Peyer's patch (tissue), 4 donors: Measurements from ENCODE around the gene ZSCAN10. TPM values are rescaled to one million over a fixed set of nuclear protein-coding genes. Genes with fewer than 3 reads are reported as not detected.

Experiments
- DNase-seq, 3 donors: peaks; one replicate each; pipeline ENCODE4 v3.0.0-alpha.2; 2017 to 2019
- H3K27ac ChIP-seq, 4 donors: fragments of 200-600 bp; sonication (generic); one replicate each; pipeline ENCODE4 v1.5.1; 2016 to 2019
- H3K27me3 ChIP-seq, 2 donors: fragments of 200-600 bp; sonication (generic); one replicate each; pipeline ENCODE4 v1.5.1; 2019
- H3K36me3 ChIP-seq, 3 donors: fragments of 200-600 bp; sonication (generic); one replicate each; pipeline ENCODE4 v1.5.1; 2016 to 2019
- H3K4me1 ChIP-seq, 4 donors: fragments of 200-600 bp; sonication (generic); one replicate each; pipeline ENCODE4 v1.5.1; 2016 to 2019
- H3K4me3 ChIP-seq, 4 donors: fragments of 200-600 bp; sonication (generic); 1 replicate in 3 of 4; 2 replicates in 1 of 4; pipeline ENCODE4 v1.5.1; 2016 to 2019; ENCODE audit warnings: mild to moderate bottlenecking in 1 of 4
- H3K9me3 ChIP-seq, 4 donors: fragments of 200-600 bp; sonication (generic); one replicate each; pipeline ENCODE4 v1.5.1; 2016 to 2019; ENCODE audit warnings: mild to moderate bottlenecking in 1 of 4
- POLR2A ChIP-seq, 2 donors: fragments of 450-650 bp; IDR thresholded peaks; one replicate each; pipeline ENCODE4 v1.5.1; 2017; ENCODE audit warnings: antibody characterized with exemption in 2 of 2, mild to moderate bottlenecking in 2 of 2, moderate library complexity in 2 of 2
- total RNA-seq, 4 donors: library from RNA; depleted of rRNA; stranded (reverse); fragments of >200 nt; gene quantifications; one replicate each; pipeline ENCODE4 v1.1.0, GENCODE V29; 2016
- TF ChIP-seq, protein P1 (sequence below), 6 experiments: fragments of 450-650 bp in 4 of 6; fragments of 200-600 bp in 2 of 6; sonication (generic) in 1 of 6; IDR thresholded peaks; one replicate each; pipeline ENCODE4 v1.5.1; 2017 to 2019; ENCODE audit warnings: antibody characterized with exemption in 6 of 6, mild to moderate bottlenecking in 3 of 6, moderate library complexity in 1 of 6

Gene ZSCAN10
- total RNA-seq, 4 donors from 2014 or later = not detected

DNA sequence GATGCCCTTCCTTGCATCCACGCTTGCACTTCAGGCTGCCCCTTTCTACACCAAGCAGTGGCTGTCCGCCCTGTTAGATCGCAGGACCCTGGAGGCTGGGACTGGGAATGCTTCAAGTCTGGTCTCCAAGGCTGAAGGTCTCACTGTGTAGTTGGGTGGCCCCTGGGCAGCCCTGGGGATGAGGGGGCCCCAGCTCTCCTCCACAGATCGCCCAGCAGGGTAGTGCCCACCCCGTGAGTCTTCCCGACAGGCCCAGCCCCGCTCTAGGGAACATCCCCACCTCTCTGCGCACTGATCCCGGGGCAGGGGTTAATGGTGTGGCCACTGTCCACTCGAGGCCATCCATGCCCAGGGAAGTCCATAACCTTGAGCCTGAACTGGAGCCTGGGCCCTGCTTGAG lies 46.1 kb upstream of the ZSCAN10 start:
- peaks cover 0 to 28% (median 0%) of the 10 kb centered on the region in 3 donors for H3K36me3 ChIP-seq
- H3K4me3 ChIP-seq = peak overlapping the region in 1 of 4 donors; percentile 46
- peaks cover 0 to 20% (median 1%) of the 10 kb centered on the region in 4 donors for H3K4me1 ChIP-seq
- DNase-seq = no peak
- H3K9me3 ChIP-seq = no peaks in the 10 kb centered on the region
- H3K27ac ChIP-seq = no peak overlapping the region
- H3K27me3 ChIP-seq = no peaks in the 10 kb centered on the region
- TF ChIP-seq, protein P1, sequence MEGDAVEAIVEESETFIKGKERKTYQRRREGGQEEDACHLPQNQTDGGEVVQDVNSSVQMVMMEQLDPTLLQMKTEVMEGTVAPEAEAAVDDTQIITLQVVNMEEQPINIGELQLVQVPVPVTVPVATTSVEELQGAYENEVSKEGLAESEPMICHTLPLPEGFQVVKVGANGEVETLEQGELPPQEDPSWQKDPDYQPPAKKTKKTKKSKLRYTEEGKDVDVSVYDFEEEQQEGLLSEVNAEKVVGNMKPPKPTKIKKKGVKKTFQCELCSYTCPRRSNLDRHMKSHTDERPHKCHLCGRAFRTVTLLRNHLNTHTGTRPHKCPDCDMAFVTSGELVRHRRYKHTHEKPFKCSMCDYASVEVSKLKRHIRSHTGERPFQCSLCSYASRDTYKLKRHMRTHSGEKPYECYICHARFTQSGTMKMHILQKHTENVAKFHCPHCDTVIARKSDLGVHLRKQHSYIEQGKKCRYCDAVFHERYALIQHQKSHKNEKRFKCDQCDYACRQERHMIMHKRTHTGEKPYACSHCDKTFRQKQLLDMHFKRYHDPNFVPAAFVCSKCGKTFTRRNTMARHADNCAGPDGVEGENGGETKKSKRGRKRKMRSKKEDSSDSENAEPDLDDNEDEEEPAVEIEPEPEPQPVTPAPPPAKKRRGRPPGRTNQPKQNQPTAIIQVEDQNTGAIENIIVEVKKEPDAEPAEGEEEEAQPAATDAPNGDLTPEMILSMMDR (IDR thresholded peaks at IDR 0.05) = no peak
- TF ChIP-seq POLR2A (IDR thresholded peaks at IDR 0.05) = no peak

DNA sequence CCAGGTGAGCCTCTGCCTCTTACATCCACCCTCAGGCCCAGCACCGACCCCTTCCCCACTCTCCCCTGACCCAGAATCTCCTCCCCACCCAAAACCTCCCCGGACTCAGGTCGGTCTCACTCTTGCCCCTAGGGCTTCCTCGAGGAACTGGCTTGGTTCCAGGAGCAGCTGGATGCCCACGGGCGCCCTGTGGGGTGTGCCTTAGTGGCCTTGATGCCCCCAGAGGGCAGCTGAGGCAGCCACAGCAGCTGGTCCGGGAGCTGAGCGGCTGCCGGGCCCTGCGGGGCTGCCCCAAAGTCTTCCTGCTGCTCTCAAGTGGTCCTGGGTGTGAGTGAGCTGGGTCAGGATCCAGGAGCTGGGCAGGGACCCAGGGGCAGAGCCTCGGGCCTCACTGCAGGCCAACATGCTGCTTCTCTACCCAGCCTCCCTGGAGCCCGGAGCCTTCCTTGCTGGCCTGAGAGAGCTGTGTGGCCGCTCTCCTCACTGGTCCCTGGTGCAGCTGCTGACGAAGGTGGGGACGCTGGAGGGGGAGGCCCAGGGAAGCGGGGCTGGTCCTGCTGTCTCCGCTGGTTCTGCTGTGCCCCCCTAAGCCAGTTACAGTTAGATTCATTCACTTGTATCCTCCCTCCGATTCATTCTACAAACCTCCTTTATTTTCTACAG lies 45.4 kb upstream of the ZSCAN10 start:
- Histone ChIP-seq H3K9me3 (no peaks in the 10 kb centered on the region), H3K27me3 (no peaks in the 10 kb centered on the region), H3K27ac (peak overlapping the region in 3 of 4 donors; percentile 74 to 97 (median 90)), H3K4me3 (peak overlapping the region in 3 of 4 donors; percentile 10 to 52 (median 46)), H3K36me3 (peaks cover 0 to 32% (median 0%) of the 10 kb centered on the region in 3 donors), H3K4me1 (peaks cover 0 to 20% (median 1%) of the 10 kb centered on the region in 4 donors)
- DNase-seq = no peak
- peak in 1 of 2 donors; percentile 42 for TF ChIP-seq POLR2A (IDR thresholded peaks at IDR 0.05)
- TF ChIP-seq, protein P1 (IDR thresholded peaks at IDR 0.05) = no peak

DNA sequence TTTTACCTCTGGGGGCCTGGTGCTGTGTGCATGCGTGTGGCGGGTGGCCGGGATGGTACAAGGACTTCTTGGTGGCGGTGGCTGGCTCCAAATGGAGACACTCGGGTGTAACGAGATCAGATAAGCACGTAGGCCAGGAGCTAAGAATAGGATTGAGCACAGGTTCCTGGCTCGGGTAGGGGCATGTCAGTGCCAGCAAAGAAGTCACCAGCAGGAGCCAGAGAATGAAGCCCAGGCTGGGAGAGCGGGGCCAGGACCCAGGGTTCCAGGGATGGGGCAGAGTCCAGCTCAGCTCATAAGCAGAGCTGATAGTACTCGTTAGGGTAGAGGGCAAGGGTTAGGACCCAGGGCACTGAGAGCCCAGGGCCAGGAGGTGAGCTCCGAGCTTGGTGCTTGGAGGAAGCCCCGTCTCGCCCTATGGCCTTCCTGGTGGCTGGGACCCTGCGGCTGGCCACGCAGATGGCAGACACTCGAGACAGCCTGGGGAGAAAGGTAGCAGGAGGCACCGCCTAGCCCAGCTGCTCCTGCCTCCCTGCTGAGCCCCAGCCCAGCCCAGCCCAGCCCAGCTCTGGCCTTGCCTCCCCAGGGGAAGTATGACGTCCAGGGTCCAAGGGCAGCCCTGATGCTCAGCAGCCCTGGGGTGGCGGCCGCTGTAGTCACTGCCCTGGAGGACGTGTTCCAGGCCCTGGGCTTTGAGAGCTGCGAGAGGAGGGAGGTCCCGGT lies 44.7 kb upstream of the ZSCAN10 start:
- H3K4me1 ChIP-seq = peaks cover 0 to 20% (median 1%) of the 10 kb centered on the region in 4 donors
- peaks cover 0 to 38% (median 0%) of the 10 kb centered on the region in 3 donors for H3K36me3 ChIP-seq
- peak overlapping the region in 3 of 4 donors; percentile 74 to 97 (median 90) for H3K27ac ChIP-seq
- DNase-seq = peak in 2 of 3 donors; percentile 83 to 89
- TF ChIP-seq, protein P1 (IDR thresholded peaks at IDR 0.05) = peak in 2 of 6 experiments; percentile 11 to 29
- peak; percentile 73 to 78 for TF ChIP-seq POLR2A (IDR thresholded peaks at IDR 0.05)
- H3K27me3 ChIP-seq = no peaks in the 10 kb centered on the region
- peak overlapping the region in 3 of 4 donors; percentile 10 to 52 (median 46) for H3K4me3 ChIP-seq
- no peaks in the 10 kb centered on the region for H3K9me3 ChIP-seq

DNA sequence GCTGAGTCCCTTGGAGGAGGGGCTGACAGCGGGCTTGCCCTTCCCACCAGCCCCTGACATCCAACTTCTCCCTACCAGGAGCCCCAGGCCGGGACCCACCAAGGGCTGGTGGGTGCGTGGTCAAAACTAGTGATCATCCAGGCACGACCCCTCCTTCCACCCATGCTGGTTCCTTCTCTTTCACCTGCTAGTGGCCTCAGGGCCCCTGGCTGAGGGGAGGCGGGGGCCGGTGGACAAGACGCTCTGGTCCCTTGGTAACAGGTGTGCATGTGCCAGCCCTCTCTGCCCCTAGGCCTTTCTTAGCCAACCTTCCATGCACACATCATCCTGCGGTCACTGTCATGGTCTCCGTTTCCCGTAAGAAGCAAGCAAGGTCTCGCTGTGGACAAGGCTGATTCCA lies 44.1 kb upstream of the ZSCAN10 start:
- TF ChIP-seq POLR2A (IDR thresholded peaks at IDR 0.05) = no peak
- TF ChIP-seq, protein P1 (IDR thresholded peaks at IDR 0.05) = no peak
- Histone ChIP-seq H3K27ac (peak overlapping the region in 3 of 4 donors; percentile 74 to 97 (median 90)), H3K4me3 (peak overlapping the region in 1 of 4 donors; percentile 52), H3K27me3 (no peaks in the 10 kb centered on the region), H3K9me3 (no peaks in the 10 kb centered on the region), H3K36me3 (peaks cover 0 to 44% (median 0%) of the 10 kb centered on the region in 3 donors), H3K4me1 (peaks cover 0 to 20% (median 1%) of the 10 kb centered on the region in 4 donors)
- DNase-seq = no peak

DNA sequence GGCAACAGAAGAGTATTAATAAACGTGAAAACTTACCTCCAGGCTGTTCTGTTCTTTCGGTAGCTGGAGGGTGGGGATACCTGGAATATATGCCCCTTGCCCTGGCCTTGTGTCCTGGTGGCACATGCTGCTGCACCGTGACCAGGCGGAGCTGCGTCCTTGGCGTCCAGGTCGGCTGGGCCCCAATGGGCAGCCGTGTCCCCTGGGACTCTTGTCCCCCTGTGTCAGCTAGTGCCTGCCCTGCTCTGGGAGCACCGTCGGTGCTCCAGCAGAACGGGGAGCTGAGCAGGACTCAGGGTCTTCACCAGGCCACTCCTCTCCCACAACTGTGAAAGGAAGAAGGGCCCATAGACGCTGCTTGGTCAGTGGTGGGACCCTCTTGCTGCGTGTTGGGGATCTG lies 43.7 kb upstream of the ZSCAN10 start:
- peaks cover 0 to 20% (median 1%) of the 10 kb centered on the region in 4 donors for H3K4me1 ChIP-seq
- no peak for TF ChIP-seq POLR2A (IDR thresholded peaks at IDR 0.05)
- TF ChIP-seq, protein P1 (IDR thresholded peaks at IDR 0.05) = no peak
- peak overlapping the region in 1 of 4 donors; percentile 97 for H3K27ac ChIP-seq
- H3K36me3 ChIP-seq = peaks cover 0 to 47% (median 0%) of the 10 kb centered on the region in 3 donors
- H3K27me3 ChIP-seq = no peaks in the 10 kb centered on the region
- no peak overlapping the region for H3K4me3 ChIP-seq
- DNase-seq = no peak
- no peaks in the 10 kb centered on the region for H3K9me3 ChIP-seq
